Measurements from ENCODE around the gene UBA6. TPM values are rescaled to one million over a fixed set of nuclear protein-coding genes. Genes with fewer than 3 reads are reported as not detected.

Gene UBA6
- total RNA-seq, 1 donor from 2014 or later: 146 TPM

- TF ChIP-seq CTCF (IDR thresholded peaks at IDR 0.05; ENCODE audit: insufficient read depth, low read length, poor library complexity, severe bottlenecking): no peak
- H3K4me3 ChIP-seq (ENCODE audit: low read depth, low read length): peak overlapping the region; percentile 94
- H3K36me3 ChIP-seq (ENCODE audit: control insufficient read depth, insufficient read depth, low read length): no peaks in the 10 kb centered on the region
- no peak for DNase-seq (ENCODE audit: low read depth)
- H3K27me3 ChIP-seq (ENCODE audit: control insufficient read depth, insufficient read depth, low read length): no peaks in the 10 kb centered on the region
These were observed 529 bp upstream of the UBA6 start for GRCh38 chr4:67701517-67701850.

DNA sequence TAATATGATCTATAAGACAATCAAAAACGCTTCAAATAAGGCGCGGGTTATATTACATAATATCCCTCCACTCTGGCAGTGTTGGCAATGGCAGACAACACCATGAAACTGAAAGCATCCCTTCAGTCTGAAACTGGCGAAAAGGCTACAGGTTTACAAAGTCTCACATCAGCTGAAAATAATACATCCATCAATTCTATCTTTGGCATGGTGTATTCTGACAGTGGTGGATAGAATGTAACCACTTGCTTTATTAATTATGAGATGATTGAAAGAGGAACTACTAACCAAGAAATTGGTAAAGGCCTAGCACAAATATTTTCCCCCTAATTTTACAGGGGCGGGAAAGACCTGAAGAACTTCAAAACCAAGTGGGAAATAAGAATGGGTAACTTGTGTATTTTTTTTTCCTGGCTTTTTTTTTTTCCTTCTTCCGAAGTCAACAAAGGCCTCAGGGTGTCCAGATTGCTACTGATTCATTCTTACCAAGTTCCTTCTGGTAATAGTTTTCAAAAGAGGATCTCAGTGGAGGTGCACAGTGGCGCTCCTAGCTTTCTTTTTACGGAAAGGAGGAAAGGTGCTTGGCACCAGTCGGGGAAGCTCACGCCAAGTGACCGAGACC is 728 bp downstream of the UBA6 start:
- no peaks in the 10 kb centered on the region for H3K27me3 ChIP-seq (ENCODE audit: control insufficient read depth, insufficient read depth, low read length)
- no peak for DNase-seq (ENCODE audit: low read depth)
- no peak for TF ChIP-seq CTCF (IDR thresholded peaks at IDR 0.05; ENCODE audit: insufficient read depth, low read length, poor library complexity, severe bottlenecking)
- peak overlapping the region; percentile 94 for H3K4me3 ChIP-seq (ENCODE audit: low read depth, low read length)
- no peaks in the 10 kb centered on the region for H3K36me3 ChIP-seq (ENCODE audit: control insufficient read depth, insufficient read depth, low read length)

- Histone ChIP-seq H3K36me3 (ENCODE audit: control insufficient read depth, insufficient read depth, low read length) (no peaks in the 10 kb centered on the region), H3K4me3 (ENCODE audit: low read depth, low read length) (peak overlapping the region; percentile 94), H3K27me3 (ENCODE audit: control insufficient read depth, insufficient read depth, low read length) (no peaks in the 10 kb centered on the region)
- no peak for TF ChIP-seq CTCF (IDR thresholded peaks at IDR 0.05; ENCODE audit: insufficient read depth, low read length, poor library complexity, severe bottlenecking)
- no peak for DNase-seq (ENCODE audit: low read depth)
These were observed 1.4 kb downstream of the UBA6 start for GRCh38 chr4:67699603-67700002.

DNA sequence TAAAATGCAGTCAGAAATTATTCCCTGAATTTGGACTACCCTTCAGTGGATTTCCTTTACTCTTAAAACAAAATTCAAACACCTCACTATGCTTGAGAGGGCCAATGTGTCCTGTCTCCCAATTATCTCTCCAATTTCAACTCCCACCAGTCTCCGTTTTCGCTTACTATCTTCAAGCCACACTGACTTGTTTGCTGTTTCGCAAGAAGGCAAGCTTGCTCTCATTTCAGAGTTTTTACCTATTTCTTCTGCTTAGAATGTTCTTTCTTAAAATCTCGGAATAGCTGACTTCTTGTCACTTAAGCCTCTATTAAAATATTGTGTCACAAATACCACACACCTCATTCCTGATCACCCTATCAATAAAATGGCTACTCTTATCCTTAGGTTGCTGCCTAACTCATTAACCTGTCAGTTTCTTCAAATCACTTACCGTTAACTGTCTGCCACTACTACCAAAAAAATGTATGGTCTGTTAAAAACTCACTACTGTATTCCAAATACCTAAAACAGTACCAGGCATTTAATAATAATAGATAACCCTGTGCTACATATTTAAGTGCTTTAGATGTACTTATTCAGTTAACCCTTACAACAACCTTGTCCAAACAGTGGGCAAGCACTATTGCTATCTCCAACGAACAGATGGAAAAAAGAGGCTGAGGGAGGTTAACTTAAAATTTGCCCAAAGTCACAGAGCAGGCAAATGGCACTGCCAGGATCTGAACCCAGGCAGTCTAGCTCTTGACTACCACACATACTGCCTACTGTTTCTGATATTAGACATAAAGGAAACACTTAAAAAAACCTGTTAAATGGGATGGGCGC is 2.9 kb downstream of the UBA6 start:
- Histone ChIP-seq H3K4me3 (ENCODE audit: low read depth, low read length) (no peak overlapping the region), H3K36me3 (ENCODE audit: control insufficient read depth, insufficient read depth, low read length) (no peaks in the 10 kb centered on the region), H3K27me3 (ENCODE audit: control insufficient read depth, insufficient read depth, low read length) (no peaks in the 10 kb centered on the region)
- no peak for DNase-seq (ENCODE audit: low read depth)
- TF ChIP-seq CTCF (IDR thresholded peaks at IDR 0.05; ENCODE audit: insufficient read depth, low read length, poor library complexity, severe bottlenecking): no peak

DNA sequence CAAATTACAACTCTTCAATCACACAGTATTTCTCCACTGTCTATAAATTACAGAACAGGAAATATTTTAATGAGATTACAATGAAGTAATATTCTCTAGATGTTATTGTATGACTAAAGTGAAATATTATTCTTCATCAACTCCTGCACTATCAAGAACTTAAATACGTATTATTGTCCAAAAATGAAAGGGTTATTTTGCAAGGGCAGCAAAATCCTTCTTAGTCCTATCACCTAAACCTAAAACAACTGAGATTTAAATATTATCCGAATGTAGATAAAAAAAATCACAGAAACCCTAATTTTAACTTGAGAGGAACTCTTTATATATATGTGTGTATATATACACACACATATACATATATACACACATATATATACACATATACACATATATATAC is 4.9 kb downstream of the UBA6 start:
- H3K4me3 ChIP-seq (ENCODE audit: low read depth, low read length): no peak overlapping the region
- H3K36me3 ChIP-seq (ENCODE audit: control insufficient read depth, insufficient read depth, low read length): no peaks in the 10 kb centered on the region

More for the DNA sequence above, 4.9 kb downstream of the UBA6 start:
- no peak for TF ChIP-seq CTCF (IDR thresholded peaks at IDR 0.05; ENCODE audit: insufficient read depth, low read length, poor library complexity, severe bottlenecking)
- no peaks in the 10 kb centered on the region for H3K27me3 ChIP-seq (ENCODE audit: control insufficient read depth, insufficient read depth, low read length)
- DNase-seq (ENCODE audit: low read depth): no peak
